ENCODE results near the gene CD74. TPM values are rescaled to one million over a fixed set of nuclear protein-coding genes. Genes with fewer than 3 reads are reported as not detected.

The CD74 gene
- total and polyA plus RNA-seq, 2 of the 4 experiments (the other 2 are of a cell fraction), result 0.18 to 1.1 TPM

GRCh38 chr5:150391986-150392385, 20.7 kb downstream of the CD74 start:
- Histone ChIP-seq H3K79me1 (ENCODE audit: low read depth in 1 of 2, low read length in 2 of 2) (no peaks in the 10 kb centered on the region), H3K14ac (replicated peaks; ENCODE audit: low read depth, low read length) (no peak overlapping the region), H3K27me3 (ENCODE audit: control insufficient read depth, insufficient read depth, low read length) (no peaks in the 10 kb centered on the region), H2BK20ac (ENCODE audit: low read depth, low read length) (no peak overlapping the region), H3K4me1 (ENCODE audit: control insufficient read depth, insufficient read depth, low read length) (peaks cover 1% of the 10 kb centered on the region), H4K20me1 (ENCODE audit: insufficient read depth, low read length) (no peaks in the 10 kb centered on the region), H2AK9ac (replicated peaks; ENCODE audit: low read depth, low read length, poor library complexity) (no peak overlapping the region), H2BK120ac (ENCODE audit: low read depth, low read length) (no peak overlapping the region), H2BK5ac (ENCODE audit: low read depth, low read length, poor library complexity, severe bottlenecking) (no peak overlapping the region), H3K27ac (ENCODE audit: insufficient read depth, low read length) (no peak overlapping the region), H3K4ac (ENCODE audit: low read depth, low read length) (no peak overlapping the region), H3K36me3 (ENCODE audit: control insufficient read depth, insufficient read depth, low read length) (peaks cover 66% of the 10 kb centered on the region), H2AK5ac (ENCODE audit: low read depth, low read length) (no peak overlapping the region), H3K18ac (ENCODE audit: low read depth, low read length) (no peak overlapping the region), H2BK15ac (ENCODE audit: low read depth, low read length) (no peak overlapping the region), H3K56ac (ENCODE audit: extremely low read depth, insufficient read depth, low read length) (no peak overlapping the region), H4K91ac (ENCODE audit: insufficient read depth, low read depth, low read length) (no peak overlapping the region), H3K4me2 (ENCODE audit: low read depth, low read length) (no peak overlapping the region), H3K9me3 (ENCODE audit: control insufficient read depth, insufficient read depth, low read length) (no peaks in the 10 kb centered on the region), H4K8ac (ENCODE audit: low read depth in 2 of 2, low read length in 2 of 2) (no peak overlapping the region), H3K9me1 (ENCODE audit: insufficient read depth, low read length) (peaks cover 12% of the 10 kb centered on the region), H3K4me3 (ENCODE audit: insufficient read depth, low read depth, low read length) (no peak overlapping the region), H4K5ac (ENCODE audit: low read depth, low read length) (no peak overlapping the region), H3K9ac (ENCODE audit: low read depth, low read length) (no peak overlapping the region), H2AFZ (replicated peaks; ENCODE audit: low read length, poor library complexity) (no peak overlapping the region), H3K23ac (ENCODE audit: low read depth, low read length) (no peak overlapping the region)
- no TSS peak for BruUV-seq (replicated peaks)
- no peak for DNase-seq
- intact Hi-C loops (cut with micrococcal nuclease) (no loop called here), dilution Hi-C loops (cut with HindIII; ENCODE audit: low sequenced_read_pairs, unreplicated experiment) (no loop called here), in situ Hi-C loops (cut with MboI; ENCODE audit: low sequenced_read_pairs) (no loop called here)
- ATAC-seq (ENCODE audit: low read depth), result no peak
- POLR2A ChIA-PET (ENCODE audit: unreplicated experiment), result no interaction called here
- WGBS, 2 experiments (ENCODE audit: extremely low coverage in 2 of 2, insufficient read length in 1 of 2), result no CpG with 5 or more reads among the region's 3 CpGs
- TF ChIP-seq FOS (IDR thresholded peaks at IDR 0.05; ENCODE audit: low read depth, low read length) (no peak), RAD21 (IDR thresholded peaks at IDR 0.05; ENCODE audit: low read length) (no peak), NFE2L2 (IDR thresholded peaks at IDR 0.05; ENCODE audit: low read depth, low read length) (no peak), RCOR1 (IDR thresholded peaks at IDR 0.05; ENCODE audit: insufficient replicate concordance, low read length) (no peak), ELK1 (IDR thresholded peaks at IDR 0.05; ENCODE audit: borderline replicate concordance, low read depth, low read length) (no peak)
- CTCF ChIA-PET, result no interaction called here
